Measurements from ENCODE around the gene SDK2. TPM values are rescaled to one million over a fixed set of nuclear protein-coding genes. Genes with fewer than 3 reads are reported as not detected.

Gene SDK2
- total and polyA plus RNA-seq, 2 of the 8 experiments (the other 6 are each of a cell fraction or from before 2014, with no cell fraction given), result 3.9 to 4.1 TPM

DNA sequence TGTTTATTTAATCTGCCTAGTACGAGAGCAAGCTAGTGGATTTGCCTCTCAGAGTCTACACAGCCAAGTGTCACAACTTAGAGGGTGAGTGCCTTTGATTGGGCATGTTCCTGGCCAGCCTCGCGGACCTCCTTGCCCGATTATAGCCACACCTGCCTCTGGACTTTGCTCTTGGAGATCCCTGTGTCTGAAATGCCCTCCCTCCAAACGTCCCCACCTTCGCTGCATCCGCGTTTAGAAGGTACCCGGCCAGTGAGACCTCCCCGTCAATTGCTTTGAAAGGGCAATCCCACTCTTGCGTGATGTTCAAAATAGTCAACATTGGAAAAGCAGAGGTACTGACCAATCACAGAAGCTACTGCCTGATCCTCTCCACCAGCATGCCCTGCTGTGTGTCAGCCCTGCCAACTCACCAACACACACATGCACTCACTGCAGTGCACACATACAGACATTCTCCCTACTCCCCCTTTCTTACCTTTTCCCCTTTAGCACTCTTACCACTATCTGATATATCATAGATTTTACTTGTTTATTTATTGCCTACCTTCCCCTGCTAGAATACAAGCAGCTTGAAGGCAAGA is 6.5 kb upstream of the SDK2 start:
- FAIRE-seq (no peak), DNase-seq (ENCODE audit: low read depth in 1 of 2, low spot score in 2 of 2) (no peak)
- Histone ChIP-seq H3K18ac (ENCODE audit: extremely low read depth, low read length) (no peak overlapping the region), H3K56ac (replicated peaks; ENCODE audit: insufficient read length, low read depth, low read length) (no peak overlapping the region), H4K20me1 (replicated peaks in 1 of 2; ENCODE audit: control insufficient read depth in 1 of 2, insufficient read depth in 2 of 2, low read length in 2 of 2) (no peaks in the 10 kb centered on the region), H4K5ac (ENCODE audit: insufficient read length, low read depth, low read length) (no peak overlapping the region), H3K4me3 (ENCODE audit: extremely low read depth in 1 of 4, insufficient read depth in 2 of 4, low read depth in 3 of 4, low read length in 4 of 4) (no peak overlapping the region), H2AFZ (ENCODE audit: low read length) (no peak overlapping the region), H3K14ac (ENCODE audit: insufficient read length) (no peak overlapping the region), H2BK20ac (ENCODE audit: low read length) (0 out of 2 replicates have a peak overlapping the region, but pooled peaks have one; percentile 51), H3K4me2 (ENCODE audit: insufficient read depth in 1 of 2, low read depth in 2 of 2, low read length in 2 of 2) (no peak overlapping the region), H3K79me2 (ENCODE audit: control insufficient read depth in 1 of 2, insufficient read depth in 2 of 2, low read length in 2 of 2) (no peaks in the 10 kb centered on the region), H4K8ac (ENCODE audit: extremely low read depth, insufficient read depth, low read length) (no peak overlapping the region; the same call in 1 of the 2 replicates), H3K4me1 (replicated peaks in 1 of 4; ENCODE audit: control insufficient read depth in 3 of 4, insufficient read depth in 4 of 4, low read length in 3 of 4) (peaks cover 0 to 5% (median 2%) of the 10 kb centered on the region in 4 experiments; a peak in 6 of 7 replicates), H2BK12ac (ENCODE audit: low read depth, low read length) (peak overlapping the region; percentile 6; the same call in 1 of the 2 replicates), H3K27ac (ENCODE audit: low read depth, low read length) (no peak overlapping the region), H2AK5ac (ENCODE audit: low read depth, low read length) (no peak overlapping the region), H3K4ac (replicated peaks; ENCODE audit: insufficient read length, low read depth, low read length) (no peak overlapping the region), H2BK15ac (ENCODE audit: low read length) (no peak overlapping the region; the same call in 1 of the 2 replicates), H3K27me3 (replicated peaks in 1 of 4; ENCODE audit: control insufficient read depth in 3 of 4, extremely low read depth in 1 of 4, insufficient read depth in 3 of 4, low read length in 3 of 4) (peaks cover 0 to 15% (median 10%) of the 10 kb centered on the region in 4 experiments; a peak in 6 of 7 replicates), H3K9ac (replicated peaks in 1 of 4; ENCODE audit: extremely low read depth in 1 of 4, low read depth in 3 of 4, low read length in 3 of 4) (no peak overlapping the region), H3K23me2 (ENCODE audit: low read depth, low read length) (no peaks in the 10 kb centered on the region), H3K23ac (ENCODE audit: insufficient read length) (no peak overlapping the region), H4K91ac (replicated peaks; ENCODE audit: insufficient read length, low read length) (peak overlapping the region; percentile 75), H2BK5ac (ENCODE audit: low read depth, low read length) (no peak overlapping the region), H3K9me3 (ENCODE audit: insufficient read depth in 2 of 2, low read depth in 1 of 2, low read length in 1 of 2) (peaks cover 3 to 4% of the 10 kb centered on the region in 2 experiments; a peak in 2 of 4 replicates), H3K79me1 (ENCODE audit: low read depth, low read length) (no peaks in the 10 kb centered on the region), H2BK120ac (replicated peaks; ENCODE audit: low read depth, low read length) (no peak overlapping the region), H3K36me3 (ENCODE audit: control insufficient read depth in 2 of 4, insufficient read depth in 4 of 4, low read length in 3 of 4) (no peaks in the 10 kb centered on the region; a peak in 2 of 8 replicates)
- ChIA-PET POLR2A (ENCODE audit: partially characterized antibody) (interaction anchor here (0.9 kb wide), 1 partner anchor 157 kb away, joined by 3 read pairs; no protein-coding TSS in a partner anchor), CTCF (ENCODE audit: partially characterized antibody) (interaction anchor here (0.5 to 11.3 kb wide), 31 partner anchors 25 to 526 kb away, joined by 3 to 175 read pairs (median 4); no protein-coding TSS in a partner anchor)
- 80% methylated on average over 11 of the region's 11 CpGs; no CpG with 5 or more reads in 1 of the 2 experiments for WGBS, 2 experiments (ENCODE audit: extremely low coverage in 1 of 2, insufficient coverage in 1 of 2, insufficient read length in 1 of 2, insufficient replicate concordance in 2 of 2, low coverage in 1 of 2, low lambda C conversion rate in 2 of 2, missing lambda C conversion rate in 1 of 2)
- TF ChIP-seq BCL11A (IDR thresholded peaks at IDR 0.05; ENCODE audit: low read depth in 2 of 2, low read length in 2 of 2) (no peak), TCF12 (IDR thresholded peaks at IDR 0.05; ENCODE audit: low read depth, low read length) (no peak), HDAC6 (IDR thresholded peaks at IDR 0.05; ENCODE audit: low read depth, low read length) (no peak), NRF1 (IDR thresholded peaks at IDR 0.05; ENCODE audit: low read depth, low read length) (no peak), RFX5 (IDR thresholded peaks at IDR 0.05; ENCODE audit: borderline replicate concordance, low read depth, low read length) (no peak), KDM5A (IDR thresholded peaks at IDR 0.05; ENCODE audit: low read length) (no peak), RBBP5 (IDR thresholded peaks at IDR 0.05; ENCODE audit: borderline replicate concordance, low read depth, low read length) (no peak), BACH1 (IDR thresholded peaks at IDR 0.05; ENCODE audit: low read length) (no peak)
- TF ChIP-seq, protein P1, sequence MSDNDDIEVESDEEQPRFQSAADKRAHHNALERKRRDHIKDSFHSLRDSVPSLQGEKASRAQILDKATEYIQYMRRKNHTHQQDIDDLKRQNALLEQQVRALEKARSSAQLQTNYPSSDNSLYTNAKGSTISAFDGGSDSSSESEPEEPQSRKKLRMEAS (IDR thresholded peaks at IDR 0.05), result no peak
- TF ChIP-seq, protein P2, sequence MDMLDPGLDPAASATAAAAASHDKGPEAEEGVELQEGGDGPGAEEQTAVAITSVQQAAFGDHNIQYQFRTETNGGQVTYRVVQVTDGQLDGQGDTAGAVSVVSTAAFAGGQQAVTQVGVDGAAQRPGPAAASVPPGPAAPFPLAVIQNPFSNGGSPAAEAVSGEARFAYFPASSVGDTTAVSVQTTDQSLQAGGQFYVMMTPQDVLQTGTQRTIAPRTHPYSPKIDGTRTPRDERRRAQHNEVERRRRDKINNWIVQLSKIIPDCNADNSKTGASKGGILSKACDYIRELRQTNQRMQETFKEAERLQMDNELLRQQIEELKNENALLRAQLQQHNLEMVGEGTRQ (IDR thresholded peaks at IDR 0.05; ENCODE audit: low read length), result no peak
- TF ChIP-seq, protein P3, sequence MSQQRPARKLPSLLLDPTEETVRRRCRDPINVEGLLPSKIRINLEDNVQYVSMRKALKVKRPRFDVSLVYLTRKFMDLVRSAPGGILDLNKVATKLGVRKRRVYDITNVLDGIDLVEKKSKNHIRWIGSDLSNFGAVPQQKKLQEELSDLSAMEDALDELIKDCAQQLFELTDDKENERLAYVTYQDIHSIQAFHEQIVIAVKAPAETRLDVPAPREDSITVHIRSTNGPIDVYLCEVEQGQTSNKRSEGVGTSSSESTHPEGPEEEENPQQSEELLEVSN (IDR thresholded peaks at IDR 0.05), result no peak
